ENCODE measurements around the gene CUL9. TPM values are rescaled to one million over a fixed set of nuclear protein-coding genes. Genes with fewer than 3 reads are reported as not detected.

CUL9 gene
- total RNA-seq, 4 donors from 2014 or later, result 55.5 to 114 (median 85.5) TPM

- DNase-seq, result no peak
- Histone ChIP-seq H3K36me3 (no peaks in the 10 kb centered on the region), H3K27ac (no peak overlapping the region), H3K4me1 (no peaks in the 10 kb centered on the region), H3K9me3 (no peaks in the 10 kb centered on the region), H3K4me3 (no peak overlapping the region), H3K27me3 (no peaks in the 10 kb centered on the region)
- TF ChIP-seq, protein P1, sequence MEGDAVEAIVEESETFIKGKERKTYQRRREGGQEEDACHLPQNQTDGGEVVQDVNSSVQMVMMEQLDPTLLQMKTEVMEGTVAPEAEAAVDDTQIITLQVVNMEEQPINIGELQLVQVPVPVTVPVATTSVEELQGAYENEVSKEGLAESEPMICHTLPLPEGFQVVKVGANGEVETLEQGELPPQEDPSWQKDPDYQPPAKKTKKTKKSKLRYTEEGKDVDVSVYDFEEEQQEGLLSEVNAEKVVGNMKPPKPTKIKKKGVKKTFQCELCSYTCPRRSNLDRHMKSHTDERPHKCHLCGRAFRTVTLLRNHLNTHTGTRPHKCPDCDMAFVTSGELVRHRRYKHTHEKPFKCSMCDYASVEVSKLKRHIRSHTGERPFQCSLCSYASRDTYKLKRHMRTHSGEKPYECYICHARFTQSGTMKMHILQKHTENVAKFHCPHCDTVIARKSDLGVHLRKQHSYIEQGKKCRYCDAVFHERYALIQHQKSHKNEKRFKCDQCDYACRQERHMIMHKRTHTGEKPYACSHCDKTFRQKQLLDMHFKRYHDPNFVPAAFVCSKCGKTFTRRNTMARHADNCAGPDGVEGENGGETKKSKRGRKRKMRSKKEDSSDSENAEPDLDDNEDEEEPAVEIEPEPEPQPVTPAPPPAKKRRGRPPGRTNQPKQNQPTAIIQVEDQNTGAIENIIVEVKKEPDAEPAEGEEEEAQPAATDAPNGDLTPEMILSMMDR (IDR thresholded peaks at IDR 0.05), result no peak
- TF ChIP-seq POLR2A (IDR thresholded peaks at IDR 0.05), result no peak
Observed at GRCh38 chr6:43149265-43149664, 32.7 kb upstream of the CUL9 start.

GRCh38 chr6:43150051-43150751 is 31.8 kb upstream of the CUL9 start:
- Histone ChIP-seq H3K36me3 (no peaks in the 10 kb centered on the region), H3K27ac (no peak overlapping the region), H3K4me3 (no peak overlapping the region), H3K27me3 (no peaks in the 10 kb centered on the region), H3K9me3 (no peaks in the 10 kb centered on the region), H3K4me1 (no peaks in the 10 kb centered on the region)
- DNase-seq, result no peak
- TF ChIP-seq, protein P1 (IDR thresholded peaks at IDR 0.05), result no peak
- TF ChIP-seq POLR2A (IDR thresholded peaks at IDR 0.05), result no peak

GRCh38 chr6:43159599-43159998 is 22.4 kb upstream of the CUL9 start:
- no peak overlapping the region for H3K4me3 ChIP-seq
- TF ChIP-seq POLR2A (IDR thresholded peaks at IDR 0.05), result no peak
- TF ChIP-seq, protein P1 (IDR thresholded peaks at IDR 0.05), result no peak
- no peaks in the 10 kb centered on the region for H3K36me3 ChIP-seq
- H3K27ac ChIP-seq, result no peak overlapping the region
- no peaks in the 10 kb centered on the region for H3K27me3 ChIP-seq
- DNase-seq, result no peak
- no peaks in the 10 kb centered on the region for H3K4me1 ChIP-seq
- H3K9me3 ChIP-seq, result no peaks in the 10 kb centered on the region

DNA sequence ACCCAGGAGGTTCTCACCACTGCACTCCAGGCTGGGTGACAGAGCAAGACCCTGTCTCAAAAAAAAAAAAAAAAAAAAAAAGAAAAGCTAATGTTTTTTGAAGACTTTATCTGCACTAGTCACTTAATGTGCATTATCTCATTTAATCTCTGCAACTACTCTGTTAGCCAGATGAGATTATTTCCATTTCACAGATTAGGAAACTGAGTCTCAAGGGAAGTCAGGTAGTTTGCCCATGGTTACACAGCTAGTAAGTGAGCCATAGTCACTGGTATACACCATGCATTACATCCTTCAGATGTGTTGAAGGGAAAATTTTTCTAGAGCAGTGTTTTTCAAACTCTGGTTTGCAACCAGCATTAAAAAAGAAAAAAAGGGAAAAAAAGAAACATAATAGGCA is 18.1 kb upstream of the CUL9 start:
- Histone ChIP-seq H3K9me3 (no peaks in the 10 kb centered on the region), H3K36me3 (no peaks in the 10 kb centered on the region), H3K4me1 (no peaks in the 10 kb centered on the region), H3K27me3 (no peaks in the 10 kb centered on the region), H3K27ac (no peak overlapping the region), H3K4me3 (no peak overlapping the region)
- no peak for TF ChIP-seq POLR2A (IDR thresholded peaks at IDR 0.05)
- TF ChIP-seq, protein P1 (IDR thresholded peaks at IDR 0.05), result no peak
- no peak for DNase-seq

DNA sequence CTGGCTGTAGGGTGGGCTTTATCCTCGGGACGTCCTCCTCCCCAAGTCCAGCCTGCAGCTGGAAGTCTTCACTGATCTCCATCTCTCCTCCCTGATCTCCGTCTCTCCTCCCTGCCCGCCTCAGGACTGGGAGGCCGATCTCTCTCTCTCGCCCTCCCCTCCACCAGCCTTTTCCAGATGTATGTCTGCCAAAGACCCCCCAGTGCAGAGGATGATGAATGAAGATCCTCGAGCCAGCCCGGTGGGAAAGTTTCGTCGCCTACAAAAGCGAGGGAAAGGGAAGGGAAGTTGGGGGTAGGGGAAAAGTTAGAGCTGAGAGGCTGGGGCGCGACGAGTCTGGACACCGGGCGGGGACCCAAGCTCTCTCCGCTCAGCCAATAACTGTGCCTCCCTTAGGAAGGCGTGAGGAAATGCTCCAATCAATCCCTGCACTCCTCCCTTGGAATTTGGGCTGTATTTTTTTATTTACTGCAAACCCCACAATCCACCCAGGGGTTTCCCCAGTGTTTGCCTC is 11.5 kb upstream of the CUL9 start:
- Histone ChIP-seq H3K27me3 (no peaks in the 10 kb centered on the region), H3K36me3 (peaks cover 0 to 2% (median 0%) of the 10 kb centered on the region in 3 donors), H3K27ac (peak overlapping the region; percentile 93 to 99 (median 98)), H3K9me3 (no peaks in the 10 kb centered on the region), H3K4me3 (peak overlapping the region; percentile 90 to 98 (median 94)), H3K4me1 (peaks cover 5 to 27% (median 13%) of the 10 kb centered on the region in 4 donors)
- no peak for TF ChIP-seq POLR2A (IDR thresholded peaks at IDR 0.05)
- TF ChIP-seq, protein P1 (IDR thresholded peaks at IDR 0.05), result no peak
- DNase-seq, result peak in 1 of 3 donors; percentile 80

Measured in Peyer's patch (tissue), 4 donors.